ENCODE measurements around the gene PCDH9. TPM values are rescaled to one million over a fixed set of nuclear protein-coding genes. Genes with fewer than 3 reads are reported as not detected.

Gene PCDH9
- total RNA-seq, 1 donor from 2014 or later = 33.8 TPM

DNA sequence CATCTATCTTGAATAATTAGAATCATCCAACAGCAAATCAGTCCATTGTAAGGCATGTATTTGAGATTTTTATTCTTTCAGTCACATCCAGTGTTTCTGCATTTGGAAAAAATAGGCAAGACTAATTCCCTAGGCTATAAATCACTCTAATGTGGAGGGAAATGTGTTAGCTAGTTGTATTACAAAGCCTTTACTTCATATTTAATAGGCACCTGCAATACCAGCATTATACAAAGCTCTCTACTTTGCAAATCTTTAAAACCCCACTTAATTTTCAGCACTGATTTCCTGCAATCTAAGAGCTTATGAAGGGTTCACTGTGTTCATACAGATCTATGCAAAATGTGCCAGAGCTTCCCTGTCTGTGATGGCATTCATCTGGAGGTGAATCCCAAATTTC lies 12.3 kb downstream of the PCDH9 start:
- DNase-seq (ENCODE audit: extremely low spot score, unreplicated experiment) = no peak
- no peak overlapping the region for H3K27ac Mint-ChIP-seq (ENCODE audit: unreplicated experiment)
- H3K4me3 Mint-ChIP-seq (ENCODE audit: unreplicated experiment) = no peak overlapping the region
- peaks cover 7% of the 10 kb centered on the region for H3K36me3 Mint-ChIP-seq (ENCODE audit: unreplicated experiment)
- no peaks in the 10 kb centered on the region for H3K27me3 Mint-ChIP-seq (ENCODE audit: unreplicated experiment)
- TF ChIP-seq CTCF (IDR thresholded peaks at IDR 0.05) = no peak
- no peaks in the 10 kb centered on the region for H3K9me3 Mint-ChIP-seq (ENCODE audit: unreplicated experiment)
- H3K4me1 Mint-ChIP-seq (ENCODE audit: unreplicated experiment) = peaks cover 18% of the 10 kb centered on the region

GRCh38 chr13:67216864-67217263 lies 13.3 kb downstream of the PCDH9 start:
- Mint-ChIP-seq H3K4me1 (ENCODE audit: unreplicated experiment) (peaks cover 9% of the 10 kb centered on the region), H3K4me3 (ENCODE audit: unreplicated experiment) (no peak overlapping the region), H3K36me3 (ENCODE audit: unreplicated experiment) (peaks cover 8% of the 10 kb centered on the region), H3K27ac (ENCODE audit: unreplicated experiment) (no peak overlapping the region), H3K27me3 (ENCODE audit: unreplicated experiment) (no peaks in the 10 kb centered on the region), H3K9me3 (ENCODE audit: unreplicated experiment) (no peaks in the 10 kb centered on the region)
- TF ChIP-seq CTCF (IDR thresholded peaks at IDR 0.05) = no peak
- no peak for DNase-seq (ENCODE audit: extremely low spot score, unreplicated experiment)

- Mint-ChIP-seq H3K36me3 (ENCODE audit: unreplicated experiment) (peaks cover 6% of the 10 kb centered on the region), H3K27me3 (ENCODE audit: unreplicated experiment) (no peaks in the 10 kb centered on the region), H3K9me3 (ENCODE audit: unreplicated experiment) (no peaks in the 10 kb centered on the region), H3K27ac (ENCODE audit: unreplicated experiment) (no peak overlapping the region), H3K4me3 (ENCODE audit: unreplicated experiment) (no peak overlapping the region), H3K4me1 (ENCODE audit: unreplicated experiment) (peaks cover under 1% of the 10 kb centered on the region)
- TF ChIP-seq CTCF (IDR thresholded peaks at IDR 0.05) = no peak
- DNase-seq (ENCODE audit: extremely low spot score, unreplicated experiment) = no peak
Measured at GRCh38 chr13:67210208-67210607, 19.9 kb downstream of the PCDH9 start.

DNA sequence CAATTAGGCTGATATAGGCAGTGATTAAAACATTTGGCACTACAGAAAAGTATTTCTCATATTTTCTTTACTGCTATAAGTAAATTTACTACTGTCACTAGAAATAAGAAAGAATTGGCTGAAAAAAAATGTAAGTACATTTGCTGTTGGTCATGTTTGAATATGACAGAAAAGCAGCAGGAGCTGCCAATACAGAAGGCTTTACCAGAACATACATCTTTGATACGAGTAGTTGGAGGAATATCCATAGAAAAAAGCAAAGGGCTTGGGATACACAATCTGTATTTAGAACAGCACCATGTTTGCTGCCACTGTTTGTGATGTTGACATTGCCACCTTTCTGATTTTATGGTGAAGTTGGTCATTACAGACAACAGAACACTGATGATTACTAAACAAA lies 21.6 kb downstream of the PCDH9 start:
- Mint-ChIP-seq H3K27ac (ENCODE audit: unreplicated experiment) (no peak overlapping the region), H3K4me1 (ENCODE audit: unreplicated experiment) (peaks cover 8% of the 10 kb centered on the region), H3K9me3 (ENCODE audit: unreplicated experiment) (no peaks in the 10 kb centered on the region), H3K36me3 (ENCODE audit: unreplicated experiment) (peaks cover 5% of the 10 kb centered on the region), H3K4me3 (ENCODE audit: unreplicated experiment) (no peak overlapping the region), H3K27me3 (ENCODE audit: unreplicated experiment) (no peaks in the 10 kb centered on the region)
- DNase-seq (ENCODE audit: extremely low spot score, unreplicated experiment) = no peak
- no peak for TF ChIP-seq CTCF (IDR thresholded peaks at IDR 0.05)

DNA sequence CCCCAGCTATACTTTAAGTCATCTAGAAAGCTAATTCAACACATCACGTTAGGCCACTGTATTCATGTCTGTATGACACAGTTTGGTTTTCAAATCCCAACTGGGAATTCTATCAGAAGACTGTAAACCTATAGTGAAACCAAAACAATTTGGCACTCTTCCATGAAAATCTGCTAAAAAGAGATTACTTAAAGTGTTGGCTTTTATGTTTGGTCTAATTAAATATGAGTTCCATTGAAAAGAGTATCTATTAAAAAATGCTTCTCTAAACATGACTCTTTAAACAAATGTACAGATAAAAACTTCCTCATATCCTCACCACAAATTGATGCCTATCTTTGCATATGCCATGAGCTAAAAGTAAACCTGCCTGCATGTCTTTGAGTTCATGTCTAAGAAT lies 25.4 kb downstream of the PCDH9 start:
- DNase-seq (ENCODE audit: extremely low spot score, unreplicated experiment) = no peak
- TF ChIP-seq CTCF (IDR thresholded peaks at IDR 0.05) = no peak
- H3K4me3 Mint-ChIP-seq (ENCODE audit: unreplicated experiment) = no peak overlapping the region

More for the DNA sequence above, 25.4 kb downstream of the PCDH9 start:
- no peaks in the 10 kb centered on the region for H3K36me3 Mint-ChIP-seq (ENCODE audit: unreplicated experiment)
- no peak overlapping the region for H3K27ac Mint-ChIP-seq (ENCODE audit: unreplicated experiment)
- no peaks in the 10 kb centered on the region for H3K9me3 Mint-ChIP-seq (ENCODE audit: unreplicated experiment)
- H3K27me3 Mint-ChIP-seq (ENCODE audit: unreplicated experiment) = no peaks in the 10 kb centered on the region
- peaks cover 11% of the 10 kb centered on the region for H3K4me1 Mint-ChIP-seq (ENCODE audit: unreplicated experiment)
